Endothelial cell of umbilical vein (primary cell): ENCODE data around the gene ANKS1B. TPM values are rescaled to one million over a fixed set of nuclear protein-coding genes. Genes with fewer than 3 reads are reported as not detected.

Experiments
- BruUV-seq: library from RNA; stranded (reverse); fragments of 400-500 nt; replicated peaks from 2 replicates; lab custom pipeline; 2021; lab: Mats Ljungman, UMichigan
- CTCF ChIA-PET: fragments of 300-600, 350-600 bp; sonication (Branson Sonifier 250); formaldehyde crosslinking; loops from one replicate; lab custom pipeline; 2021; ENCODE audit warnings: antibody characterized with exemption, inconsistent platforms; lab: Charles Lee
- POLR2A ChIA-PET: fragments of 300-600, 350-600 bp; sonication (Branson Sonifier 250); formaldehyde crosslinking; loops from one replicate; lab custom pipeline; 2021; ENCODE audit warnings: antibody characterized with exemption, inconsistent platforms; lab: Charles Lee
- DNase-seq: peaks from one replicate; pipeline ENCODE4 v3.0.0-alpha.2; 2011; ENCODE audit warnings: low read depth, low spot score
- FAIRE-seq: peaks from 2 replicates; lab custom pipeline; 2011; peaks lifted over from hg19 to GRCh38; lab: Jason Lieb, UNC
- H2AFZ ChIP-seq: 2 replicates; pipeline ENCODE4 v1.6.0; 2012; ENCODE audit warnings: low read depth, low read length, control low read depth, inconsistent platforms
- H3K27ac ChIP-seq: 2 replicates; pipeline ENCODE4 v1.5.1; 2011; ENCODE audit warnings: low read depth, mild to moderate bottlenecking, control low read depth, low read length, moderate library complexity; ENCODE audit not compliant: insufficient read depth
- H3K27me3 ChIP-seq, 2 experiments: 2 replicates each; pipeline versions ENCODE4 v1.6.0 to v1.6.1; 2011; ENCODE audit warnings: low read length in 2 of 2, mixed read lengths in 1 of 2; ENCODE audit not compliant: control insufficient read depth in 2 of 2, insufficient read depth in 2 of 2
- H3K36me3 ChIP-seq, 2 experiments: 2 replicates in 1 of 2; 3 replicates in 1 of 2; pipeline ENCODE4 v1.5.1; 2011; ENCODE audit warnings: low read length in 2 of 2, mild to moderate bottlenecking in 1 of 2, moderate library complexity in 1 of 2; ENCODE audit not compliant: control insufficient read depth in 2 of 2, insufficient read depth in 2 of 2; ENCODE audit errors: extremely low read depth in 1 of 2
- H3K4me1 ChIP-seq: 3 replicates; pipeline ENCODE4 v1.5.1; 2011; ENCODE audit warnings: mild to moderate bottlenecking, low read length; ENCODE audit not compliant: control insufficient read depth, insufficient read depth; ENCODE audit errors: extremely low read depth
- H3K4me2 ChIP-seq: 2 replicates; pipeline ENCODE4 v1.6.1; 2011; ENCODE audit warnings: low read length, control low read depth, mixed read lengths; ENCODE audit not compliant: insufficient read depth
- H3K4me3 ChIP-seq, 3 experiments: fragments of 200-600 bp in 1 of 3; sonication (generic), shearing (Covaris generic) in 1 of 3; replicated peaks in 1 of 3; 2 replicates each; pipeline ENCODE4 v1.5.1; 2011 to 2016; ENCODE audit warnings: control low read depth in 3 of 3, low read length in 3 of 3, mild to moderate bottlenecking in 2 of 3, inconsistent platforms in 1 of 3, low read depth in 1 of 3, moderate library complexity in 1 of 3; ENCODE audit not compliant: insufficient read depth in 1 of 3
- H3K79me2 ChIP-seq: 2 replicates; pipeline ENCODE4 v1.6.0; 2012; ENCODE audit warnings: low read length, inconsistent platforms; ENCODE audit not compliant: control insufficient read depth, insufficient read depth
- H3K9ac ChIP-seq: replicated peaks from 2 replicates; pipeline ENCODE3; 2011; ENCODE audit warnings: low read length, control low read depth; ENCODE audit not compliant: insufficient read depth; ENCODE audit errors: extremely low read depth
- H3K9me1 ChIP-seq: replicated peaks from 3 replicates; pipeline ENCODE4 v1.6.0; 2011; ENCODE audit warnings: mild to moderate bottlenecking, low read length; ENCODE audit not compliant: control insufficient read depth, insufficient read depth; ENCODE audit errors: extremely low read depth
- H3K9me3 ChIP-seq: replicated peaks from 2 replicates; pipeline ENCODE4 v1.5.1; 2012; ENCODE audit warnings: low read length, inconsistent platforms; ENCODE audit not compliant: control insufficient read depth, insufficient read depth
- H4K20me1 ChIP-seq: replicated peaks from 2 replicates; pipeline ENCODE3; 2011; ENCODE audit warnings: mild to moderate bottlenecking, low read length; ENCODE audit not compliant: control insufficient read depth, insufficient read depth; ENCODE audit errors: extremely low read depth
- CTCF ChIP-seq, 2 donors: IDR thresholded peaks; 1 replicate in 1 of 2; 2 replicates in 1 of 2; pipeline ENCODE4 v1.5.1; 2011; ENCODE audit warnings: low read length in 2 of 2, mild to moderate bottlenecking in 2 of 2, moderate library complexity in 2 of 2, control low read depth in 1 of 2, inconsistent platforms in 1 of 2, low read depth in 1 of 2; ENCODE audit not compliant: insufficient read depth in 1 of 2; ENCODE audit errors: extremely low read depth in 1 of 2
- EZH2 ChIP-seq: IDR thresholded peaks from 2 replicates; pipeline ENCODE4 v1.6.1; 2012; ENCODE audit warnings: borderline replicate concordance, low read depth, mild to moderate bottlenecking, moderate library complexity, low read length, inconsistent platforms; ENCODE audit not compliant: severe bottlenecking
- FOS ChIP-seq: IDR thresholded peaks from 2 replicates; pipeline ENCODE4 v1.6.1; 2011; ENCODE audit warnings: mild to moderate bottlenecking, low read length, moderate library complexity, borderline replicate concordance; ENCODE audit not compliant: insufficient read depth
- GATA2 ChIP-seq: IDR thresholded peaks from 2 replicates; pipeline ENCODE4 v1.7.0; 2011; ENCODE audit warnings: low read depth, mild to moderate bottlenecking, moderate library complexity, mixed read lengths, low read length; ENCODE audit not compliant: insufficient read length, insufficient read depth
- JUN ChIP-seq: IDR thresholded peaks from 2 replicates; pipeline ENCODE4 v1.6.1; 2011; ENCODE audit warnings: borderline replicate concordance, low read depth; ENCODE audit not compliant: insufficient read length, insufficient read depth
- MAX ChIP-seq: IDR thresholded peaks from 2 replicates; pipeline ENCODE4 v1.6.1; 2011; ENCODE audit not compliant: insufficient read depth, insufficient read length
- MYC ChIP-seq: IDR thresholded peaks from one replicate; pipeline ENCODE4 v1.6.1; 2011; ENCODE audit warnings: mild to moderate bottlenecking, low read depth, low read length
- POLR2A ChIP-seq: IDR thresholded peaks from 2 replicates; pipeline ENCODE4 v1.6.1; 2012; ENCODE audit warnings: low read depth, mild to moderate bottlenecking, control low read depth, low read length
- POLR2AphosphoS5 ChIP-seq: IDR thresholded peaks from 2 replicates; pipeline ENCODE4 v1.6.1; 2012; ENCODE audit warnings: low read depth, mild to moderate bottlenecking, control low read depth, low read length, moderate library complexity; ENCODE audit not compliant: insufficient read depth
- dilution Hi-C: fragments of 300-500 bp; cut with MboI; formaldehyde crosslinking; loops from one replicate; pipeline ENCODE4 v1.15.0; 2019; ENCODE audit warnings: low sequenced_read_pairs; ENCODE audit not compliant: extremely low pct_ligation_motif_present
- intact Hi-C: fragments of 100-400 bp; cut with micrococcal nuclease; formaldehyde crosslinking; loops from one replicate; pipeline ENCODE4 v1.10.0; 2022
- polyA plus RNA-seq, 4 experiments: library from polyadenylated mRNA; depleted of rRNA in 3 of 4; stranded (reverse) in 3 of 4; unstranded in 1 of 4; fragments of >200 nt; gene quantifications; 2 replicates each; pipeline versions ENCODE4 v1.2.1 to v1.2.3, GENCODE V29; 2011 to 2012; ENCODE audit warnings: missing spikeins in 1 of 4
- total RNA-seq: library from RNA; stranded (reverse); gene quantifications from 2 replicates; pipeline ENCODE4 v1.2.3, GENCODE V29; 2021

ANKS1B gene
- total and polyA plus RNA-seq, 2 donors (not counting 3 experiments of a cell fraction or from before 2014, with no cell fraction given) = 0.15 to 0.38 TPM

DNA sequence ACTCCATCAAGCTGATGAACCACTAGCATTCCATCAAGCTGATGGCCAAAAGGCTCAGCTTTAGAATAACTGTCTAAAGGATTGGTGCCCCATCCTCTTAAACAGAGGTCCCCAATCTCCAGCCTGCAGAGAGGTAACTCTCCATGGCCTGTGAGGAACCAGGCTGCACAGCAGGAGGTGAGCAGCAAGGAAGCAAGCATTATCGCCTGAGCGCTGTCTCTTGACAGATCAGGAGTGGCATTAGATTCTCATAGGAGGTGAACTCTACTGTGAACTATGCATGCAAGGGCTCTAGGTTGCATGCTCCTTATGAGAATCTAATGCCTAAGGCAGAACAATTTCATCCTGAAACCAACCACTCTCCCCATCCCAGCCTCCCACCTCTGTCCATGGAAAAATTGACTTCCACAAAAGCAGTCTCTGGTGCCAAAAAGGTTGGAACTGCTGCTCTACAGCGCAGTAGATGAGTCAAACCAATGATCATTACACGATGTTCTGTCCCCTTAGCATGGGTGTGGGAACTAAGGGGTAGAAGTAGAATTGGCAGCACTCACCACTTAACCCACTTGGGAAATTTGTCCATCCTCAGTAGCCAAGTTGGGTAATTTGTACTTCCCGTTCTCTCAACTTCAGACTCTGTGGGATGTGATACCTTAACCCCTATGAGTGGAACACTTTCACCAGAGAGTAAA lies 66.9 kb downstream of the ANKS1B start:
- H4K20me1 ChIP-seq = no peaks in the 10 kb centered on the region
- intact Hi-C loops (no loop called here), dilution Hi-C loops (no loop called here)
- H3K79me2 ChIP-seq = no peaks in the 10 kb centered on the region
- no peak for DNase-seq
- no peaks in the 10 kb centered on the region for H3K4me1 ChIP-seq
- H3K9ac ChIP-seq = no peak overlapping the region
- CTCF ChIA-PET = no interaction called here
- POLR2A ChIA-PET = no interaction called here
- FAIRE-seq = no peak
- no peak overlapping the region for H3K4me3 ChIP-seq
- H3K36me3 ChIP-seq = no peaks in the 10 kb centered on the region
- no peaks in the 10 kb centered on the region for H3K9me3 ChIP-seq
- no peak overlapping the region for H3K4me2 ChIP-seq
- H2AFZ ChIP-seq = no peak overlapping the region
- no TSS peak for BruUV-seq
- H3K27me3 ChIP-seq = no peaks in the 10 kb centered on the region
- TF ChIP-seq EZH2 = no peak
- no peak for TF ChIP-seq POLR2A
- TF ChIP-seq CTCF (IDR thresholded peaks at IDR 0.05; ENCODE audit: extremely low read depth in 1 of 2, insufficient read depth in 1 of 2, low read depth in 1 of 2, low read length in 2 of 2) = no peak
- no peaks in the 10 kb centered on the region for H3K9me1 ChIP-seq
- H3K27ac ChIP-seq = no peak overlapping the region

- POLR2A ChIA-PET = no interaction called here
- H3K4me3 ChIP-seq = no peak overlapping the region
- H4K20me1 ChIP-seq = no peaks in the 10 kb centered on the region
- dilution Hi-C loops (no loop called here), intact Hi-C loops (no loop called here)
- no peaks in the 10 kb centered on the region for H3K36me3 ChIP-seq
- CTCF ChIA-PET = no interaction called here
- H3K9me1 ChIP-seq = no peaks in the 10 kb centered on the region
- no peak for TF ChIP-seq MYC
- TF ChIP-seq CTCF (IDR thresholded peaks at IDR 0.05; ENCODE audit: extremely low read depth in 1 of 2, insufficient read depth in 1 of 2, low read depth in 1 of 2, low read length in 2 of 2) = no peak
- no peak for TF ChIP-seq MAX
- no peak for TF ChIP-seq JUN
- no peak for TF ChIP-seq FOS
- no peak for TF ChIP-seq GATA2
- no peak for TF ChIP-seq POLR2A
- no peak for TF ChIP-seq EZH2
- TF ChIP-seq POLR2AphosphoS5 = no peak
- no peak overlapping the region for H2AFZ ChIP-seq
- H3K4me2 ChIP-seq = no peak overlapping the region
- H3K4me1 ChIP-seq = no peaks in the 10 kb centered on the region
- H3K27me3 ChIP-seq = no peaks in the 10 kb centered on the region
- no peaks in the 10 kb centered on the region for H3K9me3 ChIP-seq
- BruUV-seq = no TSS peak
- H3K79me2 ChIP-seq = no peaks in the 10 kb centered on the region
- H3K9ac ChIP-seq = no peak overlapping the region
- no peak for DNase-seq
- FAIRE-seq = no peak
- H3K27ac ChIP-seq = no peak overlapping the region
These were observed 68.2 kb downstream of the ANKS1B start for GRCh38 chr12:99916555-99916954.
